ENCODE results near the gene SH3RF2. TPM values are rescaled to one million over a fixed set of nuclear protein-coding genes. Genes with fewer than 3 reads are reported as not detected.

Gene SH3RF2
- total RNA-seq, 4 donors from 2014 or later = 19.2 to 97.1 (median 39.1) TPM

GRCh38 chr5:146082798-146083197, 146.4 kb downstream of the SH3RF2 start:
- Histone ChIP-seq H3K4me1 (peaks cover 0 to 3% of the 10 kb centered on the region in 2 donors), H3K36me3 (no peaks in the 10 kb centered on the region), H3K27ac (no peak overlapping the region), H3K9me3 (no peaks in the 10 kb centered on the region), H3K27me3 (no peaks in the 10 kb centered on the region), H3K4me3 (no peak overlapping the region)
- ATAC-seq (no peak), DNase-seq (no peak)
- TF ChIP-seq CTCF (IDR thresholded peaks at IDR 0.05 in 4 of 5, conservative IDR thresholded peaks at IDR 0.05 in 1 of 5) = no peak
- TF ChIP-seq POLR2A (IDR thresholded peaks at IDR 0.05) = no peak
- intact Hi-C loops (cut with DNase I; ENCODE audit: low total_unique reads) = no loop called here
- in situ Hi-C loops (cut with MboI; ENCODE audit: low sequenced_read_pairs in 4 of 4) = no loop called here

GRCh38 chr5:146084376-146084775, 148.0 kb downstream of the SH3RF2 start:
- in situ Hi-C loops (cut with MboI; ENCODE audit: low sequenced_read_pairs in 4 of 4) = no loop called here
- no peaks in the 10 kb centered on the region for H3K9me3 ChIP-seq
- intact Hi-C loops (cut with DNase I; ENCODE audit: low total_unique reads) = no loop called here
- DNase-seq = no peak
- H3K27ac ChIP-seq = no peak overlapping the region
- H3K4me3 ChIP-seq = no peak overlapping the region
- no peaks in the 10 kb centered on the region for H3K27me3 ChIP-seq
- no peaks in the 10 kb centered on the region for H3K36me3 ChIP-seq
- ATAC-seq = no peak
- no peak for TF ChIP-seq CTCF (IDR thresholded peaks at IDR 0.05 in 4 of 5, conservative IDR thresholded peaks at IDR 0.05 in 1 of 5)
- no peak for TF ChIP-seq POLR2A (IDR thresholded peaks at IDR 0.05)
- peaks cover 0 to 3% of the 10 kb centered on the region in 2 donors for H3K4me1 ChIP-seq

GRCh38 chr5:146088098-146088497, 151.7 kb downstream of the SH3RF2 start:
- intact Hi-C loops (cut with DNase I; ENCODE audit: low total_unique reads) = no loop called here

GRCh38 chr5:146089287-146089686, 152.9 kb downstream of the SH3RF2 start:
- H3K27me3 ChIP-seq = no peaks in the 10 kb centered on the region
- H3K36me3 ChIP-seq = no peaks in the 10 kb centered on the region
- no peak for ATAC-seq
- no peak overlapping the region for H3K4me3 ChIP-seq
- H3K27ac ChIP-seq = no peak overlapping the region
- in situ Hi-C loops (cut with MboI; ENCODE audit: low sequenced_read_pairs in 4 of 4) = no loop called here
- intact Hi-C loops (cut with DNase I; ENCODE audit: low total_unique reads) = no loop called here
- no peak for TF ChIP-seq CTCF (IDR thresholded peaks at IDR 0.05 in 4 of 5, conservative IDR thresholded peaks at IDR 0.05 in 1 of 5)
- TF ChIP-seq POLR2A (IDR thresholded peaks at IDR 0.05) = no peak
- H3K9me3 ChIP-seq = no peaks in the 10 kb centered on the region
- H3K4me1 ChIP-seq = no peaks in the 10 kb centered on the region
- DNase-seq = no peak

More at GRCh38 chr5:146088098-146088497, 151.7 kb downstream of the SH3RF2 start:
- TF ChIP-seq CTCF (IDR thresholded peaks at IDR 0.05 in 4 of 5, conservative IDR thresholded peaks at IDR 0.05 in 1 of 5) (no peak), POLR2A (IDR thresholded peaks at IDR 0.05) (no peak)
- in situ Hi-C loops (cut with MboI; ENCODE audit: low sequenced_read_pairs in 4 of 4) = no loop called here
- Histone ChIP-seq H3K27me3 (no peaks in the 10 kb centered on the region), H3K9me3 (no peaks in the 10 kb centered on the region), H3K36me3 (no peaks in the 10 kb centered on the region), H3K4me3 (no peak overlapping the region), H3K4me1 (no peaks in the 10 kb centered on the region), H3K27ac (no peak overlapping the region)
- DNase-seq (no peak), ATAC-seq (peak in 1 of 2 donors; percentile 28)

- Histone ChIP-seq H3K4me3 (no peak overlapping the region), H3K9me3 (no peaks in the 10 kb centered on the region), H3K4me1 (peaks cover 0 to under 1% of the 10 kb centered on the region in 2 donors), H3K27ac (no peak overlapping the region), H3K27me3 (no peaks in the 10 kb centered on the region), H3K36me3 (no peaks in the 10 kb centered on the region)
- DNase-seq (no peak), ATAC-seq (no peak)
- intact Hi-C loops (cut with DNase I; ENCODE audit: low total_unique reads) = no loop called here
- in situ Hi-C loops (cut with MboI; ENCODE audit: low sequenced_read_pairs in 4 of 4) = no loop called here
- TF ChIP-seq POLR2A (IDR thresholded peaks at IDR 0.05) = no peak
- no peak for TF ChIP-seq CTCF (IDR thresholded peaks at IDR 0.05 in 4 of 5, conservative IDR thresholded peaks at IDR 0.05 in 1 of 5)
Observed at GRCh38 chr5:146091881-146092280, 155.5 kb downstream of the SH3RF2 start.
